Peyer's patch (tissue), 4 donors: ENCODE results near the gene DLGAP1.

Experiments
- POLR2A ChIP-seq, 2 donors: fragments of 450-650 bp; IDR thresholded peaks; one replicate each; pipeline ENCODE4 v1.5.1; 2017; ENCODE audit warnings: antibody characterized with exemption in 2 of 2, mild to moderate bottlenecking in 2 of 2, moderate library complexity in 2 of 2
- TF ChIP-seq, protein P1 (sequence below), 6 experiments: fragments of 450-650 bp in 4 of 6; fragments of 200-600 bp in 2 of 6; sonication (generic) in 1 of 6; IDR thresholded peaks; one replicate each; pipeline ENCODE4 v1.5.1; 2017 to 2019; ENCODE audit warnings: antibody characterized with exemption in 6 of 6, mild to moderate bottlenecking in 3 of 6, moderate library complexity in 1 of 6

GRCh38 chr18:3492721-3493120 is 962.4 kb downstream of the DLGAP1 start:
- TF ChIP-seq, protein P1, sequence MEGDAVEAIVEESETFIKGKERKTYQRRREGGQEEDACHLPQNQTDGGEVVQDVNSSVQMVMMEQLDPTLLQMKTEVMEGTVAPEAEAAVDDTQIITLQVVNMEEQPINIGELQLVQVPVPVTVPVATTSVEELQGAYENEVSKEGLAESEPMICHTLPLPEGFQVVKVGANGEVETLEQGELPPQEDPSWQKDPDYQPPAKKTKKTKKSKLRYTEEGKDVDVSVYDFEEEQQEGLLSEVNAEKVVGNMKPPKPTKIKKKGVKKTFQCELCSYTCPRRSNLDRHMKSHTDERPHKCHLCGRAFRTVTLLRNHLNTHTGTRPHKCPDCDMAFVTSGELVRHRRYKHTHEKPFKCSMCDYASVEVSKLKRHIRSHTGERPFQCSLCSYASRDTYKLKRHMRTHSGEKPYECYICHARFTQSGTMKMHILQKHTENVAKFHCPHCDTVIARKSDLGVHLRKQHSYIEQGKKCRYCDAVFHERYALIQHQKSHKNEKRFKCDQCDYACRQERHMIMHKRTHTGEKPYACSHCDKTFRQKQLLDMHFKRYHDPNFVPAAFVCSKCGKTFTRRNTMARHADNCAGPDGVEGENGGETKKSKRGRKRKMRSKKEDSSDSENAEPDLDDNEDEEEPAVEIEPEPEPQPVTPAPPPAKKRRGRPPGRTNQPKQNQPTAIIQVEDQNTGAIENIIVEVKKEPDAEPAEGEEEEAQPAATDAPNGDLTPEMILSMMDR (IDR thresholded peaks at IDR 0.05): no peak
- no peak for TF ChIP-seq POLR2A (IDR thresholded peaks at IDR 0.05)
